GM21367 (cell line): ENCODE data around the gene PDZD8.
A peak's percentile ranks its signal among the peaks of the same experiment; 100 is the strongest.

Source experiments
- ATAC-seq: cut with Tn5 transposase; IDR thresholded peaks from one replicate; pipeline ENCODE4 v1.9.1; 2021; ENCODE audit not compliant: unreplicated experiment

The PDZD8 gene

GRCh38 chr10:117375360-117376178 lies at the start of gene PDZD8:
Gene PDZD8, minus strand, starts transcription at chr10:117375440. Its CDS starts 213 bp downstream, at chr10:117375227.
- ATAC-seq, result peak; percentile 79

- ATAC-seq, result no peak
Measured at GRCh38 chr10:117424171-117424570, 48.9 kb upstream of the PDZD8 start.

- ATAC-seq, result no peak
Measured at GRCh38 chr10:117421985-117422384, 46.7 kb upstream of the PDZD8 start.

GRCh38 chr10:117420768-117421167 lies 45.5 kb upstream of the PDZD8 start:
- no peak for ATAC-seq

GRCh38 chr10:117419921-117420320 lies 44.7 kb upstream of the PDZD8 start:
- ATAC-seq, result no peak

- ATAC-seq, result no peak
Measured at GRCh38 chr10:117419159-117419558, 43.9 kb upstream of the PDZD8 start.

GRCh38 chr10:117418121-117418520 lies 42.9 kb upstream of the PDZD8 start:
- no peak for ATAC-seq

- ATAC-seq, result no peak
Measured at GRCh38 chr10:117417196-117417595, 42.0 kb upstream of the PDZD8 start.

- ATAC-seq, result no peak
Measured at GRCh38 chr10:117413928-117414618, 38.8 kb upstream of the PDZD8 start.

- ATAC-seq, result no peak
Measured at GRCh38 chr10:117412469-117413010, 37.3 kb upstream of the PDZD8 start.

GRCh38 chr10:117411479-117412399 lies 36.5 kb upstream of the PDZD8 start:
- ATAC-seq, result no peak

GRCh38 chr10:117410557-117410956 lies 35.3 kb upstream of the PDZD8 start:
- ATAC-seq, result no peak

- no peak for ATAC-seq
Measured at GRCh38 chr10:117409549-117410305, 34.5 kb upstream of the PDZD8 start.

- ATAC-seq, result no peak
Measured at GRCh38 chr10:117408436-117409384, 33.5 kb upstream of the PDZD8 start.

- no peak for ATAC-seq
Measured at GRCh38 chr10:117405730-117406129, 30.5 kb upstream of the PDZD8 start.

GRCh38 chr10:117400329-117400728 lies 25.1 kb upstream of the PDZD8 start:
- ATAC-seq, result no peak

GRCh38 chr10:117399341-117400196 lies 24.3 kb upstream of the PDZD8 start:
- no peak for ATAC-seq

GRCh38 chr10:117398029-117398428 lies 22.8 kb upstream of the PDZD8 start:
- ATAC-seq, result no peak
